Transverse colon (tissue), 4 donors: ENCODE data around the gene FAM234A.
"Not testable (repeated sequence)": the region's sequence is repeated elsewhere in the genome, so short reads cannot be mapped to it uniquely, and the experiment has no call there.

ENCODE experiments used
- EP300 ChIP-seq: sonication (generic); formaldehyde crosslinking; IDR thresholded peaks from one replicate; pipeline ENCODE4 v1.6.1; 2017; ENCODE audit warnings: antibody characterized with exemption, low read depth
- POLR2A ChIP-seq: fragments of 450-650 bp; IDR thresholded peaks from one replicate; pipeline ENCODE4 v1.6.1; 2016; ENCODE audit warnings: antibody characterized with exemption, mild to moderate bottlenecking, moderate library complexity
- POLR2AphosphoS5 ChIP-seq, 3 donors: sonication (generic); formaldehyde crosslinking; IDR thresholded peaks; one replicate each; pipeline ENCODE4 v1.6.1; 2016; ENCODE audit warnings: antibody characterized with exemption in 3 of 3
- TF ChIP-seq, protein P1 (sequence below), 5 experiments: fragments of 200-600 bp in 3 of 5; fragments of 450-650 bp in 2 of 5; sonication (generic) in 3 of 5; IDR thresholded peaks; 1 replicate in 2 of 5; 2 replicates in 3 of 5; pipeline ENCODE4 v1.5.1; 2016 to 2017; ENCODE audit warnings: antibody characterized with exemption in 5 of 5, inconsistent platforms in 3 of 5, mild to moderate bottlenecking in 2 of 5, moderate library complexity in 1 of 5

- TF ChIP-seq, protein P1, sequence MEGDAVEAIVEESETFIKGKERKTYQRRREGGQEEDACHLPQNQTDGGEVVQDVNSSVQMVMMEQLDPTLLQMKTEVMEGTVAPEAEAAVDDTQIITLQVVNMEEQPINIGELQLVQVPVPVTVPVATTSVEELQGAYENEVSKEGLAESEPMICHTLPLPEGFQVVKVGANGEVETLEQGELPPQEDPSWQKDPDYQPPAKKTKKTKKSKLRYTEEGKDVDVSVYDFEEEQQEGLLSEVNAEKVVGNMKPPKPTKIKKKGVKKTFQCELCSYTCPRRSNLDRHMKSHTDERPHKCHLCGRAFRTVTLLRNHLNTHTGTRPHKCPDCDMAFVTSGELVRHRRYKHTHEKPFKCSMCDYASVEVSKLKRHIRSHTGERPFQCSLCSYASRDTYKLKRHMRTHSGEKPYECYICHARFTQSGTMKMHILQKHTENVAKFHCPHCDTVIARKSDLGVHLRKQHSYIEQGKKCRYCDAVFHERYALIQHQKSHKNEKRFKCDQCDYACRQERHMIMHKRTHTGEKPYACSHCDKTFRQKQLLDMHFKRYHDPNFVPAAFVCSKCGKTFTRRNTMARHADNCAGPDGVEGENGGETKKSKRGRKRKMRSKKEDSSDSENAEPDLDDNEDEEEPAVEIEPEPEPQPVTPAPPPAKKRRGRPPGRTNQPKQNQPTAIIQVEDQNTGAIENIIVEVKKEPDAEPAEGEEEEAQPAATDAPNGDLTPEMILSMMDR (IDR thresholded peaks at IDR 0.05) = not testable (repeated sequence)
- TF ChIP-seq EP300; POLR2AphosphoS5 (IDR thresholded peaks at IDR 0.05); POLR2A: not testable (repeated sequence)
Measured at GRCh38 chr16:267562-267961, 32.9 kb downstream of the FAM234A start.
